GM12878 (cell line): ENCODE data around the gene MUC21. TPM values are rescaled to one million over a fixed set of nuclear protein-coding genes. Genes with fewer than 3 reads are reported as not detected.

Experiments
- ATAC-seq: fragments of 200-7000 bp; cut with Tn5 transposase; 3 replicates; pipeline ENCODE4 v1.9.1; 2020; ENCODE audit warnings: mild to moderate bottlenecking, moderate library complexity
- BruUV-seq: library from RNA; stranded (reverse); fragments of 400-500 nt; replicated peaks from 2 replicates; lab custom pipeline; 2021; lab: Mats Ljungman, UMichigan
- CTCF ChIA-PET: fragments of 300-600 bp; sonication (Branson Sonifier 250); formaldehyde crosslinking; extraction: SDS; loops from one replicate; lab custom pipeline; 2021; ENCODE audit warnings: inconsistent platforms; lab: Yijun Ruan, JAX
- POLR2A ChIA-PET: fragments of 350-600 bp; formaldehyde crosslinking; extraction: SDS; loops from one replicate; lab custom pipeline; 2021; ENCODE audit warnings: inconsistent platforms; lab: Charles Lee
- RAD21 ChIA-PET: fragments of 300-600 bp; sonication (Branson Sonifier 250); formaldehyde crosslinking; loops from one replicate; lab custom pipeline; 2023; ENCODE audit warnings: antibody characterized with exemption; ENCODE audit not compliant: unreplicated experiment; lab: Charles Lee
- SMC1A ChIA-PET: fragments of 300-600 bp; sonication (Branson Sonifier 250); formaldehyde crosslinking; loops from one replicate; lab custom pipeline; 2023; ENCODE audit not compliant: unreplicated experiment, uncharacterized antibody; lab: Charles Lee
- DNase-seq: peaks from one replicate; pipeline ENCODE4 v3.0.0-alpha.2; 2011; ENCODE audit warnings: low read depth, low spot score
- FAIRE-seq: peaks from 3 replicates; lab custom pipeline; 2011; peaks lifted over from hg19 to GRCh38; lab: Jason Lieb, UNC
- H2AFZ ChIP-seq: 2 replicates; pipeline ENCODE4 v1.6.0; 2011; ENCODE audit warnings: low read depth, low read length, control low read depth; ENCODE audit not compliant: control insufficient read depth
- H3K27ac ChIP-seq: 2 replicates; pipeline ENCODE4 v1.5.1; 2011; ENCODE audit warnings: control low read depth; ENCODE audit not compliant: control insufficient read depth, insufficient read depth
- H3K27me3 ChIP-seq, 2 experiments: replicated peaks in 1 of 2; 2 replicates each; pipeline versions ENCODE4 v1.6.0 to v1.6.1; 2011; ENCODE audit warnings: low read length in 1 of 2; ENCODE audit not compliant: control insufficient read depth in 2 of 2, insufficient read depth in 2 of 2
- H3K36me3 ChIP-seq, 2 experiments: 2 replicates each; pipeline ENCODE4 v1.5.1; 2011; ENCODE audit warnings: low read length in 1 of 2; ENCODE audit not compliant: control insufficient read depth in 2 of 2, insufficient read depth in 2 of 2
- H3K4me1 ChIP-seq: 2 replicates; pipeline ENCODE4 v1.6.1; 2011; ENCODE audit warnings: mild to moderate bottlenecking, low read length, moderate library complexity, mixed read lengths; ENCODE audit not compliant: control insufficient read depth, insufficient read depth
- H3K4me2 ChIP-seq: 2 replicates; pipeline ENCODE4 v1.6.0; 2011; ENCODE audit warnings: control low read depth; ENCODE audit not compliant: control insufficient read depth, insufficient read depth
- H3K4me3 ChIP-seq: fragments of 200-600 bp; sonication (generic); 2 replicates; pipeline ENCODE4 v1.5.1; 2016
- H3K79me2 ChIP-seq: 2 replicates; pipeline ENCODE4 v1.6.0; 2011; ENCODE audit warnings: low read length; ENCODE audit not compliant: control insufficient read depth, insufficient read depth
- H3K9ac ChIP-seq: 2 replicates; pipeline ENCODE4 v1.8.0; 2011; ENCODE audit warnings: low read length, control low read depth, mixed read lengths; ENCODE audit not compliant: control insufficient read depth, insufficient read depth
- H3K9me3 ChIP-seq: replicated peaks from 3 replicates; pipeline ENCODE4 v1.5.1; 2011; ENCODE audit warnings: mild to moderate bottlenecking, low read length; ENCODE audit not compliant: control insufficient read depth, insufficient read depth
- H4K20me1 ChIP-seq: 2 replicates; pipeline ENCODE4 v1.6.0; 2011; ENCODE audit not compliant: control insufficient read depth, insufficient read depth
- BCL11A ChIP-seq: IDR thresholded peaks from 2 replicates; pipeline ENCODE4 v1.6.1; 2011; ENCODE audit warnings: low read depth, low read length
- CBFB ChIP-seq: IDR thresholded peaks from 2 replicates; pipeline ENCODE4 v1.6.1; 2016; ENCODE audit warnings: antibody characterized with exemption, low read depth
- CREM ChIP-seq: IDR thresholded peaks from 2 replicates; pipeline ENCODE4 v1.6.1; 2014; ENCODE audit warnings: antibody characterized with exemption, low read depth
- CTCF ChIP-seq, 3 experiments: IDR thresholded peaks in 2 of 3; conservative IDR thresholded peaks in 1 of 3; 2 replicates each; pipeline ENCODE4 v1.5.1; 2011; ENCODE audit warnings: low read depth in 3 of 3, low read length in 3 of 3, mild to moderate bottlenecking in 3 of 3, control low read depth in 2 of 3, moderate library complexity in 2 of 3, inconsistent platforms in 1 of 3, mixed read lengths in 1 of 3; ENCODE audit not compliant: control insufficient read depth in 2 of 3, insufficient read depth in 1 of 3; ENCODE audit errors: extremely low read depth in 1 of 3
- HDGF ChIP-seq: fragments of 450-650 bp; IDR thresholded peaks from 2 replicates; pipeline ENCODE4 v1.6.1; 2016; ENCODE audit warnings: antibody characterized with exemption
- RELB ChIP-seq: fragments of 450-650 bp; IDR thresholded peaks from 2 replicates; pipeline ENCODE4 v1.6.1; 2017; ENCODE audit warnings: low read depth, mild to moderate bottlenecking, moderate library complexity
- in situ Hi-C: fragments of 300-500 bp; cut with MboI; formaldehyde crosslinking; loops from 9 replicates; pipeline ENCODE4 v1.14.3; 2018; ENCODE audit warnings: mixed read lengths
- intact Hi-C: fragments of 100-400 bp; cut with micrococcal nuclease; formaldehyde crosslinking; loops from one replicate; pipeline ENCODE4 v1.14.2; 2022; ENCODE audit not compliant: unreplicated experiment
- polyA plus RNA-seq, 11 experiments: library from polyadenylated mRNA; depleted of rRNA in 4 of 11; unstranded in 6 of 11; stranded (reverse) in 5 of 11; fragments of >200 nt; fragmentation: Nextera tagmentation in 4 of 11; fragmentation: Illumina TruSeq in 1 of 11; extraction: Ambion mirVana in 4 of 11; extraction: Trizol in 1 of 11; gene quantifications; 1 replicate in 1 of 11; 2 replicates in 10 of 11; pipeline versions ENCODE4 v1.2.1 to v1.2.3, GENCODE V29; 2011 to 2016; ENCODE audit warnings: inconsistent platforms in 2 of 11, missing spikeins in 2 of 11, low read depth in 1 of 11
- total RNA-seq, 4 experiments: library from RNA; depleted of rRNA in 3 of 4; stranded (reverse); fragments of >200 nt in 3 of 4; fragmentation: Illumina TruSeq in 1 of 4; extraction: Trizol in 1 of 4; gene quantifications; 2 replicates each; pipeline versions ENCODE4 v1.2.1 to v1.2.3, GENCODE V29; 2013 to 2021

MUC21 gene
- total and polyA plus RNA-seq, 10 of the 15 experiments (the other 5 are each of a cell fraction or from before 2014, with no cell fraction given): 0.02 TPM; not detected in 9

- POLR2A ChIA-PET: no interaction called here
Observed at GRCh38 chr6:30962716-30963115, 20.8 kb upstream of the MUC21 start.

More at GRCh38 chr6:30962716-30963115, 20.8 kb upstream of the MUC21 start:
- no peak for TF ChIP-seq CREM
- TF ChIP-seq HDGF: no peak
- TF ChIP-seq CTCF (IDR thresholded peaks at IDR 0.05 in 2 of 3, conservative IDR thresholded peaks at IDR 0.05 in 1 of 3; ENCODE audit: control insufficient read depth in 2 of 3, extremely low read depth in 1 of 3, insufficient read depth in 1 of 3, low read depth in 3 of 3, low read length in 3 of 3): no peak
- no peak for TF ChIP-seq RELB
- no peak for TF ChIP-seq BCL11A
- no peak for TF ChIP-seq CBFB
- TF ChIP-seq, all 136 proteins: peak for 0
- H3K4me2 ChIP-seq: no peak overlapping the region
- BruUV-seq: no TSS peak
- ATAC-seq: no peak
- H2AFZ ChIP-seq: no peak overlapping the region
- DNase-seq: no peak
- no peak for FAIRE-seq
- intact Hi-C loops: no loop called here
- no peaks in the 10 kb centered on the region for H4K20me1 ChIP-seq
- no peaks in the 10 kb centered on the region; a peak in 1 of 4 replicates for H3K27me3 ChIP-seq
- H3K9ac ChIP-seq: no peak overlapping the region
- SMC1A ChIA-PET: no interaction called here
- no peaks in the 10 kb centered on the region for H3K79me2 ChIP-seq
- no peaks in the 10 kb centered on the region for H3K36me3 ChIP-seq
- in situ Hi-C loops: no loop called here
- H3K4me1 ChIP-seq: no peaks in the 10 kb centered on the region
- no peak overlapping the region for H3K27ac ChIP-seq
- RAD21 ChIA-PET: no interaction called here
- CTCF ChIA-PET: no interaction called here
- H3K9me3 ChIP-seq: no peaks in the 10 kb centered on the region
- no peak overlapping the region for H3K4me3 ChIP-seq
